ENCODE results near the gene COL12A1. TPM values are rescaled to one million over a fixed set of nuclear protein-coding genes. Genes with fewer than 3 reads are reported as not detected.

COL12A1 gene
- total RNA-seq, 1 donor from 2014 or later = 97.3 TPM

DNA sequence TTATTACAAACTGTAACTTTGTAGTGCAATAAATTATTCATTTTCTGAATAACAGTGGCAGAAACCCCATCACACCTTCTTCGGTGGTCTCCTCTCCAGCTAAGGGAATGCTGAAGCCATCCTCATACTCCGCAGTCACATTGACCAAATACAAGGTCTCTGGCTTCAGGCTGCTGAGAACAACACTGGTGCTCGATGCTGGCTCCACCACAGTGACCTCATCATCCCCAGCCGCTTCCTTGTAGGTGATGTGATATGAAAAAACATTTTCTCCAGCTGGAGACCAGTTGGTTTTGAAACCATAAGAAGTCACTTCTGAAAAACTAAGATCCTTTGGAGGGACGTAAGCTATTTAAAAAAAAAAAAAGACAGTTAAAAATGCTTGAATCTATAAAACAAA is 25.0 kb downstream of the COL12A1 start:
- no peak for DNase-seq (ENCODE audit: extremely low read depth, low read depth, low spot score)

DNA sequence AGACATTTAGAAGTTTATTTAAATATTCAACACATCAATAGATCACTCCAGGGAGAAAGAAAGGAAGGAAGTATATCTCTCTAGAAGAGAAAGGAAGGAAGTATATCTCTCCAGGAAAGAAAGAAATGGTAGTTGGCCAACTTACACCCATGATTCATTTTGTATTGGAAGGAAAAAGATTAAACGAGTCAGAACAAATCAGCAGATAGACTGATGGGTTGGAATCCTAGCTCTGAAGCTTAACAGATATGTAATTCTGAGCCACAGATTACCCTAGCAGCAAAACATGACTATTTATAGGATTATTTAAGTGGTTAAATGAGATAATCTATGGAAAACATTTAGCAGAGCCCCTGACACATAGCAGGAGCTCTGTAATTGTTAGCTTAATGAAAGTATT is 27.1 kb downstream of the COL12A1 start:
- no peak for DNase-seq (ENCODE audit: extremely low read depth, low read depth, low spot score)

GRCh38 chr6:75176076-75176582 is 29.7 kb downstream of the COL12A1 start:
- no peak for DNase-seq (ENCODE audit: extremely low read depth, low read depth, low spot score)

DNA sequence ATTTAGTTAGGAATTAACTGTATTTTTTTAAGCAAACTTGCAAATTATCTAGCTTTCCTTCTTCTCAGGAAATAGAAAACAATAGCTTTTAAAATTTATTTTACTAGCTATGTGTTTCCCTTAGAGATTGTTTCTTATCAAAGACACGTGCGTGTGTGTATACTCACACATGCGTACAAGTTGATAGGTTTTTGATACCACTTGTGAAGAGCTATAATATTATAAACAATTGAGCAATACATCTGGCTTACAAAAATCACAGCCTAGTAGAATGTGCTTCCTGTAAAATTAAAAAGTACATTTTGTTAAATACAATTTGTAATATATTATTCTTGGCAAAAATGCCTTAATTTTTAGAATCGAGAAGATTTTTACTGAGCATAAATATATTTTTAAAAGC is 33.9 kb downstream of the COL12A1 start:
- no peak for DNase-seq (ENCODE audit: extremely low read depth, low read depth, low spot score)

DNA sequence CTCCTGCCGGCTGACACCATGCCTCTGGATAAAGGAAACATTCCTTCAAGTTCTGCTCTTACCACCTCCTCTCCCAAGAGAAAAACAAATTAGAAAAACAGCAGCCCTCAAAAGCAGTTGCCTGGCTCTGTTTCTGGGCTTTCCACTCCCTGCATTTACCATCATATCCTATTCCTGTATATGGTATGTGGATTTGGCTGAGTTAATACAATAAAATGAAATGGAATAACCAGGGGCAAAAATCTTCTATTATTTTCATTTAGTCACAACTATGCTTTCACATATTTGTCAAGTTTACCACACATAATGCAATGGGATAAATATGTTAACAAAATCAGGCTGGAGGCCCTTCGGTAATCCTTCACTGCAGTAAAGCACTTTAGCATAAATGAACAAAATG is 34.3 kb downstream of the COL12A1 start:
- no peak for DNase-seq (ENCODE audit: extremely low read depth, low read depth, low spot score)

DNA sequence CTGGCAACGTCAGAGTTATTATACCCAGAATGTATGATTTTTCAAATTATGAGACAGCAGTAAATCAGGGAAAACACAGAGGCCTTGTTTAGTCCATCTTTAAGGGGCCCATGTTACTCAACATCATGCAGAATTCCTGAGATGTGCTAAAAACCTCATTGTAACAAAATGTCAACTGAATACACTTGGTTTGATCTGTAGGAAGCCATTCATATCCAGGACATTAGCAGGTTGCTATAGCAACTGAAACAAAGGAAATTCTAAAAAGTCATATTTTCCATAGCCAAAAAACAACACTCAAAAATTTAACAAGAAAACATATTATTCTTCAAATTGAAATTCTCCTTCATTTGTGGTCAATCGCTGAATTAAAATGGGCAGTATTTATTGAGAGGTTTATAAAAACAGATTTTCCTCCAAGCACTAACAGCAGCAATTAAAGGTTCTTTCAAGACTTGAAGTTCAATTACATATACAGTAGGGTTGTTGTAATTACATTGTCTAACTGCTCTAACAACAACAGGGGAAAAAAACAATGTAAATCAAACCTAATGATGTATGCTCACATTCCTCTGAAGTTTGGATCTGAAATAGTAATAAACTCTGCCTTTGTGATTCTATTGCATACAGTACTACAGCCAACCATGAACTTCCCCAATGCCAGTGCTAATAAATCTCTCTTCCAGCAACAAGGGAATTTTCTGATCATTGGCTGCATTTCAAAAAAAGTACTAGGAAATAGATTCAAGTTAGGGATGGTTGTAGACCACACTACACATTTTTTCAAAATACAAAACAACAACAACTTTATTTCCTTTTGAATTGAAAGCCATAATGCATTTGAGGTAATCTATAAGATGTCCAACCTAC is 34.9 kb downstream of the COL12A1 start:
- DNase-seq (ENCODE audit: extremely low read depth, low read depth, low spot score) = no peak

DNA sequence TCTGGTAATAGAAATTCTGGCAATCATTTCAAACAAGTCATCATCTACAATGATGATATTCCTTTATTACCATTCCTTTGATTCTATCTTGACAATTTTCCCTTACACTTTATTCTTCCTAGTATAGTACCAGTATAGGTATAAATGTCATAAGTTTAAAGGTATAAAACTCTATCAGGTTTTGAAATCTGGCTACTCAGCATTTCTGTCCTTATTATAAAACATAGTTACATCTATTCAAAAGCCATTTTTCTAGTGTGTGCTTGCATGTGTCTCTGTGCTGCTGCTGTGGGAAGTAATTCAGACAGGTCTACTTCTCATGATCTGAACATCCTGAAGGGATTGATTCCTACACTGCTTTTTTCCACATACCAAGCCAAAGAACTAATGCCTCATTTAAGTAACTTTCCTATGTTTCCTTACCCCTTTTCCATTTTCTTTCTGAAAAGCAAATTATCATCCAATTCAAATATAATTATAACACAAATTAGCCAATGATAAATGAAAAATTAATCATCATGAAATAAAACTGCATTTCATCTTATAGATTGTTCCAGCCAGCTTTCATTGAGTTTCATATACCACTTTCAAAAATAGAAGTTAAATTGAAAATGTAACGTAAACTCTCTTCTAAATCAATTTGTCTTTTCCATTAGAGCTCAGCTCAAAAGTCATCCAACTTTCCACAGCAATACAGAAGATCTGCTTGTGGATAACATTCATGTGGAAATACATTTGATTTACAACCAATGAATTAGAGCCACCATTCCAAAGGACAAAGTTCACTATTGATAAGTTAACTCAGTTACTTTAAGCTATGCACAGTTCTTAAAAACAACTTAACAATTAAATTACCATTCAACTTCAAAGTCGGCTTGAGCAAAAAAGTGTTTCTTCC is 35.9 kb downstream of the COL12A1 start:
- no peak for DNase-seq (ENCODE audit: extremely low read depth, low read depth, low spot score)

GRCh38 chr6:75167851-75168250 is 38.0 kb downstream of the COL12A1 start:
- no peak for DNase-seq (ENCODE audit: extremely low read depth, low read depth, low spot score)

GRCh38 chr6:75167325-75167724 is 38.5 kb downstream of the COL12A1 start:
- no peak for DNase-seq (ENCODE audit: extremely low read depth, low read depth, low spot score)

DNA sequence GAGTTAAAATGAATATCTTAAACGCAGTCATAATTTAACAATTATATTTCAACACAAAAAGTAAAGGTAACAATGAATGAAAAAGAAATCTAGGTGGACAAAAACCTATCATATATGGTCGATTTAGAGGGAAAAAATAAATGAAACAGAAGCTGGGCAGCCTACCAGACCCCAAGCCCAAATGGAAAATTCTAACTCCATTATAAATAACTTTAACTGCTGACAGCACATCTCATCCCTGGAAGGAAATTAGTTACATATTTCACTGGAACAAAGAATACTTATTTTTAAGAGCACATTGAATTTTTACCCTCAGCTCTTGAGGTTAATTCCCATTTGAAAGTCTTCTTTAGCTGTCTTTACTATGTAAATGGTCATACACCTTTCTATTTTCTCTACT is 39.1 kb downstream of the COL12A1 start:
- DNase-seq (ENCODE audit: extremely low read depth, low read depth, low spot score) = no peak

DNA sequence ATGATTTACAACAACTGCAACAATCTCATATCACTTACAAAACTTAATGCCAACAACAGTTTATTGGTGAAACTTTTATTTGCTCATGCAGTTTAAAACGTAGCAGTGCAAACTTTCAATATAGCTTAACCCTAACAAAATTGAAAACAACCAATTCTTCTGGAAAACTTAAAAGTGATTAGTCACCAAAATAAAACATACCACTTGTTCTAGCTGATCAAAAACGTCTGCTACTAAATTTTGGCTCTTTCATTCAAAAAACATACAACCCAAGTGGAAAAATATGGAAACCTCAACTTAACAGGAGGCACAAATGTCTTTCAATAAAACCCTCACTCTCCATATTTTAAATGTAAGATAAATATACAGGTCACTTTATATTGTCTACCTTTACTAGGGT is 39.6 kb downstream of the COL12A1 start:
- DNase-seq (ENCODE audit: extremely low read depth, low read depth, low spot score) = no peak

GRCh38 chr6:75158176-75158575 is 47.7 kb downstream of the COL12A1 start:
- no peak for DNase-seq (ENCODE audit: extremely low read depth, low read depth, low spot score)

- DNase-seq (ENCODE audit: extremely low read depth, low read depth, low spot score) = no peak
Observed at GRCh38 chr6:75157336-75157735, 48.5 kb downstream of the COL12A1 start.

DNA sequence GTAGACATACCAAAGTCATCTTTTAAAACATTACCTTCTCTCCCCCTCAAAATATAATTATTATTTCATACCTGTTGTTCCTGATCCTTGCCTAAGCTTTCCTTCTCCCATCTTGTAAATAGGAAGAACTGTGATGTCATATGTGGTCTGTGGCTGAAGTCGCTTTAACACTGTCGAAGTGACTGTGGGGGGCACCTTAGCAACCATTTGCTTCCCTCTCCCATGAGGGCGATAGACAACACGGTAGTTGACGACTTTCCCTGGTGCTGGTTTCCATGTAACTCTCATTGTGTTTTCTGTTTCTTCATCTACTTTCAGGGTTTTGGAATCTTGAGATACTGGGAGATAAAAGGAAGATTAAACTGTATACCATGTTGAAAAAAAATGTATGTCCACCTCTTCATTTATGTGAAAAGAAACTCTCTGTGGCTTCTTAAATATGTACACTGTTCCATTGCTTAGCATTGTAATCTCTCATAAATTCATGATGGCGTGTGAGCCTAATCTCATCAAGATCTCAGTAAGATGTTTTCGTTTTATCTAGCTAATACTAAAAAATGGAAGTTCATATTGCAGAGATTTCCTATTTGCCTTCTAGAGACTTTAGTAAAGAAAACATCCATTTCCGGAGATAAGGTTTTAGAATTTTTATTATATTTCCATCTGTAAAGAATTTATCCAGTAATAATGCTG is 49.5 kb downstream of the COL12A1 start:
- DNase-seq (ENCODE audit: extremely low read depth, low read depth, low spot score) = no peak

DNA sequence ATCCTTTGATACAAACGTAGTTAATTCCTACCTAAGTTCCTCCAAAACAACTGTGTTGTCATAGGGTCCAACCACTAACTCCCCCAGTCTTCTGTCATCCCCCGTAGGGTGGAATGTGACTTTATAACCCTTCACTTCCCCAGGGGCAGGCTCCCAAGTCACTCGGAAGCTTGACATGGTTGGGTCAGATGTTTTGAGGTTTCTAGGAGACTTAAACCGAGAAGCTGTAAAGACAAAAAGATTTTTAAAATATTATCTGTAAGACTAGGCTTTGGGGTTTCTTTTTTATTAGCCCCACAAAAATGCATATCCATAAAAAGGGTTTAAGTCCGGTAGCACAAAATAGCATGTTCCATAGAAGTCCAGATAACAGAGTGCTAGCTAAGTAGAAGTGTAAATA is 50.2 kb downstream of the COL12A1 start:
- no peak for DNase-seq (ENCODE audit: extremely low read depth, low read depth, low spot score)

DNA sequence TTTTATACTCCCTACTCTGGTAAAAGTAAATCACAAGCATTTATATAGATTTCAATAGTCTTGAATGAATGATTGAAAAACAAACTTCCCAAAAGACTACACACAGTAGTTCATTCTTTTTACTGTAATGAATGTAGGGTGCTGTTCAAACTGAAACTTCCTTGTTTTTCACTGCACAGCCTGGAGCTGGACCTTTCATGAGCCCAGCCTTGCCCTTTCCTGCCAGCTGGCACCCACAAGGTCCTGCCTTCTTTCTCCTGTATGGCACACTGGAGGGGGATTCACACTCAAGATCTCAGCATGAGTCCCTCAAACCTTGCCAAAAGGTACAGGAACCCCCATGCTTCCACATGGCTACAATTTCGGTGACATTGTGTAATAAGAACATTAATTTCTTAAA is 50.9 kb downstream of the COL12A1 start:
- DNase-seq (ENCODE audit: extremely low read depth, low read depth, low spot score) = no peak

- DNase-seq (ENCODE audit: extremely low read depth, low read depth, low spot score) = no peak
Observed at GRCh38 chr6:75150685-75151412, 55.0 kb downstream of the COL12A1 start.

GRCh38 chr6:75149696-75150095 is 56.2 kb downstream of the COL12A1 start:
- no peak for DNase-seq (ENCODE audit: extremely low read depth, low read depth, low spot score)

GRCh38 chr6:75149240-75149639 is 56.6 kb downstream of the COL12A1 start:
- no peak for DNase-seq (ENCODE audit: extremely low read depth, low read depth, low spot score)

GRCh38 chr6:75147512-75147911 is 58.3 kb downstream of the COL12A1 start:
- DNase-seq (ENCODE audit: extremely low read depth, low read depth, low spot score) = no peak
